Calu3 (cell line): ENCODE measurements around the gene C16orf96. TPM values are rescaled to one million over a fixed set of nuclear protein-coding genes. Genes with fewer than 3 reads are reported as not detected.

Experiments
- BruUV-seq: library from RNA; stranded (reverse); fragments of 400-500 nt; replicated peaks from 2 replicates; lab custom pipeline; 2021; lab: Mats Ljungman, UMichigan
- CTCF ChIA-PET: fragments of 300-600 bp; sonication (Branson Sonifier 250); formaldehyde crosslinking; loops from one replicate; lab custom pipeline; 2022; ENCODE audit warnings: antibody characterized with exemption; lab: Charles Lee
- DNase-seq: peaks from one replicate; pipeline ENCODE4 v3.0.0; 2022
- H3K27ac Mint-ChIP-seq: one replicate; pipeline ENCODE4 v1.8.0; 2022; ENCODE audit warnings: mixed read lengths; ENCODE audit not compliant: unreplicated experiment
- H3K27me3 Mint-ChIP-seq: one replicate; pipeline ENCODE4 v1.8.0; 2022; ENCODE audit warnings: mixed read lengths; ENCODE audit not compliant: unreplicated experiment
- H3K36me3 Mint-ChIP-seq: one replicate; pipeline ENCODE4 v1.8.0; 2022; ENCODE audit warnings: mild to moderate bottlenecking, moderate library complexity, mixed read lengths; ENCODE audit not compliant: insufficient read depth, unreplicated experiment
- H3K4me1 Mint-ChIP-seq: one replicate; pipeline ENCODE4 v1.8.0; 2022; ENCODE audit warnings: mild to moderate bottlenecking, low read depth, mixed read lengths; ENCODE audit not compliant: unreplicated experiment
- H3K4me3 Mint-ChIP-seq: one replicate; pipeline ENCODE4 v1.8.0; 2022; ENCODE audit warnings: mild to moderate bottlenecking, low read depth, moderate library complexity, mixed read lengths; ENCODE audit not compliant: unreplicated experiment
- H3K9me3 Mint-ChIP-seq: one replicate; pipeline ENCODE4 v1.8.0; 2022; ENCODE audit warnings: low read depth, mixed read lengths; ENCODE audit not compliant: unreplicated experiment
- CTCF ChIP-seq: fragments of 200-600 bp; IDR thresholded peaks from one replicate; pipeline ENCODE4 v1.8.0; 2022; ENCODE audit warnings: antibody characterized with exemption; ENCODE audit not compliant: unreplicated experiment
- intact Hi-C: fragments of 100-400 bp; cut with micrococcal nuclease; formaldehyde crosslinking; loops from one replicate; pipeline ENCODE4 v1.10.0; 2022; ENCODE audit not compliant: unreplicated experiment
- total RNA-seq: library from RNA; stranded (reverse); gene quantifications from 2 replicates; pipeline ENCODE4 v1.2.3, GENCODE V29; 2022

C16orf96 gene
- total RNA-seq, 1 experiment from 2014 or later = not detected

- peak; percentile 98 for TF ChIP-seq CTCF
- CTCF ChIA-PET = interaction anchor here (0.6 to 1.5 kb wide), 12 partner anchors 8 to 474 kb away, joined by 3 to 7 read pairs (median 4); partner anchors contain the start of genes ANKS3, CDIP1, DNAAF8 and UBALD1
- Mint-ChIP-seq H3K4me1 (peaks cover 17% of the 10 kb centered on the region), H3K9me3 (no peaks in the 10 kb centered on the region), H3K27ac (peak within 1 kb of the TSS; percentile 99), H3K4me3 (peak within 1 kb of the TSS; percentile 97), H3K36me3 (peaks cover 27% of the 10 kb centered on the region), H3K27me3 (no peaks in the 10 kb centered on the region)
- TSS peak; percentile 59 for BruUV-seq
- intact Hi-C loops = no loop called here
- peak; percentile 97 for DNase-seq
Observed at GRCh38 chr16:4624015-4624826, 68.1 kb downstream of the C16orf96 start, which contains the start of gene MGRN1. MGRN1 (plus strand) TSS chr16:4624826; CDS start chr16:4624961, 135 bp downstream.

GRCh38 chr16:4624827-4625559, 68.9 kb downstream of the C16orf96 start:
- peak overlapping the region; percentile 99 for H3K27ac Mint-ChIP-seq
- CTCF ChIA-PET = interaction anchor here (0.7 to 1.5 kb wide), 12 partner anchors 9 to 473 kb away, joined by 3 to 7 read pairs (median 4); partner anchors contain the start of genes ANKS3, CDIP1, DNAAF8 and UBALD1
- peaks cover 29% of the 10 kb centered on the region for H3K36me3 Mint-ChIP-seq
- intact Hi-C loops = no loop called here
- H3K4me1 Mint-ChIP-seq = peaks cover 17% of the 10 kb centered on the region
- BruUV-seq = no TSS peak
- H3K9me3 Mint-ChIP-seq = no peaks in the 10 kb centered on the region
- no peak for TF ChIP-seq CTCF
- peak; percentile 49 for DNase-seq
- H3K4me3 Mint-ChIP-seq = peak overlapping the region; percentile 97
- no peaks in the 10 kb centered on the region for H3K27me3 Mint-ChIP-seq

- H3K9me3 Mint-ChIP-seq = no peaks in the 10 kb centered on the region
- DNase-seq = no peak
- peaks cover 17% of the 10 kb centered on the region for H3K4me1 Mint-ChIP-seq
- BruUV-seq = no TSS peak
- H3K4me3 Mint-ChIP-seq = peak overlapping the region; percentile 97
- H3K27ac Mint-ChIP-seq = peak overlapping the region; percentile 78
- CTCF ChIA-PET = interaction anchor here (0.9 kb wide), 1 partner anchor 10 kb away, joined by 4 read pairs; no protein-coding TSS in a partner anchor
- no peak for TF ChIP-seq CTCF
- intact Hi-C loops = no loop called here
- no peaks in the 10 kb centered on the region for H3K27me3 Mint-ChIP-seq
- H3K36me3 Mint-ChIP-seq = peaks cover 29% of the 10 kb centered on the region
Observed at GRCh38 chr16:4625560-4626159, 69.5 kb downstream of the C16orf96 start.

- no peaks in the 10 kb centered on the region for H3K27me3 Mint-ChIP-seq
- peaks cover 17% of the 10 kb centered on the region for H3K4me1 Mint-ChIP-seq
- no peak for TF ChIP-seq CTCF
- no peak overlapping the region for H3K27ac Mint-ChIP-seq
- H3K9me3 Mint-ChIP-seq = no peaks in the 10 kb centered on the region
- DNase-seq = no peak
- intact Hi-C loops = no loop called here
- TSS peak; percentile 39 for BruUV-seq
- peak overlapping the region; percentile 97 for H3K4me3 Mint-ChIP-seq
- CTCF ChIA-PET = interaction anchor here (0.7 to 1.2 kb wide), 3 partner anchors 15 to 30 kb away, joined by 3 read pairs; no protein-coding TSS in a partner anchor
- peaks cover 29% of the 10 kb centered on the region for H3K36me3 Mint-ChIP-seq
Observed at GRCh38 chr16:4626396-4626795, 70.3 kb downstream of the C16orf96 start.
